ENCODE measurements around the gene DICER1.

The DICER1 gene

GRCh38 chr14:95064256-95064655, 93.1 kb downstream of the DICER1 start:
- no peaks in the 10 kb centered on the region for H3K36me3 Mint-ChIP-seq
- H3K27me3 Mint-ChIP-seq: peaks cover 18% of the 10 kb centered on the region
- H3K4me1 Mint-ChIP-seq: peaks cover 3% of the 10 kb centered on the region
- H3K9me3 Mint-ChIP-seq: peaks cover 4% of the 10 kb centered on the region
- CTCF ChIA-PET: no interaction called here
- no peak for DNase-seq
- no peak overlapping the region for H3K4me3 Mint-ChIP-seq
- H3K27ac Mint-ChIP-seq: no peak overlapping the region

GRCh38 chr14:95063391-95063790, 93.9 kb downstream of the DICER1 start:
- no peak overlapping the region for H3K27ac Mint-ChIP-seq
- peaks cover 11% of the 10 kb centered on the region for H3K27me3 Mint-ChIP-seq
- peaks cover 11% of the 10 kb centered on the region for H3K4me1 Mint-ChIP-seq
- no peaks in the 10 kb centered on the region for H3K36me3 Mint-ChIP-seq
- H3K4me3 Mint-ChIP-seq: no peak overlapping the region
- H3K9me3 Mint-ChIP-seq: peaks cover 3% of the 10 kb centered on the region
- CTCF ChIA-PET: no interaction called here
- DNase-seq: no peak

DNA sequence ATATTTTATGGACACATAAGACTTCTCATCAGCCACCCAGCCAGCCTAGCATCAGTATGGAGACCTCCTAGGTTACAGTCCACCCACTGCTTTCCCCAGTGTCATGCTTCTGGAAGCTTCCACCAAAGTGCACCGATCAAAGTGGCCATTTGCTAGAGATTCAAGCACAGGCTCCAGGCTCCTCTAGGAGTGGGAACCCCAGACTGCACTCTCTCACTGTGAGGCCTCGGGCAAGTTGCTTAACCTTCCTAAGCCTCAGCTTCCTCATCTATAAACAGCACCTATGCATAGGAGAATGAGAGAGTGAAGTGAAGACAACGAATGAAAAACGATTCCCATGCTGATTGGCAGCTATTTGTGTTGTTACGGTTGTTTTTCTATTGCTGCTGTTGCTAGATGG, 94.4 kb downstream of the DICER1 start:
- CTCF ChIA-PET: no interaction called here
- Mint-ChIP-seq H3K36me3 (no peaks in the 10 kb centered on the region), H3K4me1 (peaks cover 15% of the 10 kb centered on the region), H3K9me3 (peaks cover 3% of the 10 kb centered on the region), H3K4me3 (no peak overlapping the region), H3K27ac (no peak overlapping the region), H3K27me3 (peaks cover 8% of the 10 kb centered on the region)
- no peak for DNase-seq

DNA sequence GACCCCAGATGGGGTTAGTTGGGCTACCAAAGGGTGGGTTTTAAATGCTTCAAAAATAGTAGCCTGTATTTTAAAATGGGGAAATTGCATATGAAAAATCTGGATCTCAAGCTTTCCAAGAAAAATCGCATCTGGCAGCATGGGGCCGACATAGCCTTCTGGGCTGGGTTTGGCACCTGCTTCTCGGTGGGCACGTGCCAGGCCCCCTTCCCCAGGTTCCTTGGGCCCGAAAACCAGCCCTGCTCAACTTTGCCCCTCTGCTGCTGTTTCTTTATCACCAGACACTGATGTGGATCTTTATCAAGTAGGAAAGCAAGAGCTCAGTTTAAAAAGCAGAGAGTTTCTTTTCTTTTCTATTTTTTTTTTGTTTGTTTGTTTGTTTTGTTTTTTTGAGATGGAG, 95.1 kb downstream of the DICER1 start:
- CTCF ChIA-PET: no interaction called here

DNA sequence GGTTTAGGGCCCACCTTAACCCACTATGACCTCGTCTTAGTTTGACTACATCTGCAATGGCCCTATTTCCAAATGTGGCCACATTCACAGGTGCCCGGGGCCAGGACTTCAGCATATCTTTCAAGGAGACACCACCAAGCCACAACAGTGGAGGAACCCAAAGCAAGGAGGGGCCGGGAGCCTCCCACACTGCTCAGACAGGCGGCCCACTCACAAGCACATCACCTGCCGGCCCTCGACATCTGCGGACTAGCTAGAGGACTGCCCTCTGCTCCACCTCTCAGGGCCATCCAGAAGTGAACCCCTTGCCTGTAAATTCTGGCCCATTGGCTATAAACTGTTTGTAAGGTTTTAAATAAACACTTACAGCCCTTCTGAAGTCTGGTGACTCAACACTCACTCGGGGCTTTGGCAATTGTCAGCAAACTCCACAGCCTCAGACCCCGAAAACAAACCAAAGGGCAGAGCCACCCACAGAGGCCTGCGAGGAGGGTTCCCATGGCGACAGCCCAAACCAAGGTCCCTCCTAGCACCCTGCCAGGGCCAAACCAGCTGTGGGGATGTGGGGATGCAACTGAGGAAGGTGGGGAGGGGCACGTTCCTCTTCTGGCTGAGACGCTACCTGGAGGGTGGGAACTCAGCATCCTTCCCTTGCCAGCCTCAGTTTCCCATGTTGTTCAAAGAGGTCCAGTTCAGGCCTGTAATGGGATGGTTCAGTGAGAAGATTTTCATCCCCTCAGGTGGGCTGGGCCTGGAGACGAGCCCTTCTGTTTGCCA, 95.8 kb downstream of the DICER1 start:
- CTCF ChIA-PET: no interaction called here
- H3K4me3 Mint-ChIP-seq: no peak overlapping the region
- H3K27ac Mint-ChIP-seq: no peak overlapping the region
- H3K9me3 Mint-ChIP-seq: peaks cover 3% of the 10 kb centered on the region
- no peak for DNase-seq
- H3K27me3 Mint-ChIP-seq: peaks cover 5% of the 10 kb centered on the region
- H3K36me3 Mint-ChIP-seq: no peaks in the 10 kb centered on the region
- H3K4me1 Mint-ChIP-seq: peaks cover 19% of the 10 kb centered on the region

More for the DNA sequence above, 95.1 kb downstream of the DICER1 start:
- Mint-ChIP-seq H3K27me3 (peaks cover 5% of the 10 kb centered on the region), H3K36me3 (no peaks in the 10 kb centered on the region), H3K9me3 (peaks cover 3% of the 10 kb centered on the region), H3K4me1 (peaks cover 19% of the 10 kb centered on the region), H3K4me3 (no peak overlapping the region), H3K27ac (no peak overlapping the region)
- no peak for DNase-seq

DNA sequence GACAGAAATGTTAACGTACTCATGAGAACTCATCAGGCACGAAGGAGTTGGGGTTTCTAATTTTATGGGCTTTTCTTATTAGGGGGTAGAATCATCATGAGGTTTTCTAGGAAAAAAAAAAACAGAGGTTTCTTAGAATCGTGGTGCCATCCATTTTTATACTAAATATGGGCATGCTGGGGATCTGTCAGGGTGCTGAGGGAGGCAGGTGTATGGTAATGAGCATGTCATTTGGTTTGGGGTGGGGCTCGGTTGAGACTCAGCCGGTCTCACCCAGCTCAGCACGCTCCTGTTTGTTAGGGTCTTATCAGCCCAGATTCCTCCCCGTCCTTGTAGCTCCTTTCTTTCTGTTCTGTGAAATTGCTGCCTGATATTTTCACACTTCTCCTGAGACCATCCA, 98.2 kb downstream of the DICER1 start:
- CTCF ChIA-PET: no interaction called here
- H3K4me3 Mint-ChIP-seq: no peak overlapping the region
- no peaks in the 10 kb centered on the region for H3K36me3 Mint-ChIP-seq
- H3K9me3 Mint-ChIP-seq: peaks cover 3% of the 10 kb centered on the region
- H3K4me1 Mint-ChIP-seq: peaks cover 19% of the 10 kb centered on the region
- H3K27me3 Mint-ChIP-seq: no peaks in the 10 kb centered on the region
- peak overlapping the region; percentile 91 for H3K27ac Mint-ChIP-seq
- peak; percentile 43 for DNase-seq

DNA sequence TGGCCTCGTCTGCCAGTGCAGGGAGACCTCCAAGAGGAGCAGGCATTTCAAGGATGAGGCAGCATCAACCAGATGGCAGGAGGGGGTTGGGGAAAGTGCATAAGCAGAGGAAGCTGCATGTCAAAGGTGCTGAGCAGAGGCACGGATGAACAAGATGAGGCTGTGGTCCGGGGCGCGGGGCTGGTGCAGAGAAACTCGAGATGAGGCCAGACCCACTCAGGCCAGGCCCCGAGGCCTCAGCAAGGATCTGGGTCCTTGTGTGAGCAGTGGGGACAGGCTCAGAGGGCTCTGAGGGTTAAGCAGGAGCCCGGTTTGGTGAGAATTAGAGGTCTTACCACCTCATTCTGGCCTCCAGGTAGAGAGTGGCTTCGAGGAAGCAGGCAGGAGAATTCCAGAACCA, 98.8 kb downstream of the DICER1 start:
- Mint-ChIP-seq H3K36me3 (no peaks in the 10 kb centered on the region), H3K9me3 (peaks cover 3% of the 10 kb centered on the region), H3K27ac (peak overlapping the region; percentile 91), H3K27me3 (no peaks in the 10 kb centered on the region), H3K4me3 (no peak overlapping the region), H3K4me1 (peaks cover 19% of the 10 kb centered on the region)
- CTCF ChIA-PET: no interaction called here
- no peak for DNase-seq

- no peak overlapping the region for H3K27ac Mint-ChIP-seq
- H3K9me3 Mint-ChIP-seq: no peaks in the 10 kb centered on the region
- H3K27me3 Mint-ChIP-seq: no peaks in the 10 kb centered on the region
- CTCF ChIA-PET: no interaction called here
- H3K4me3 Mint-ChIP-seq: no peak overlapping the region
- peaks cover 19% of the 10 kb centered on the region for H3K4me1 Mint-ChIP-seq
- no peaks in the 10 kb centered on the region for H3K36me3 Mint-ChIP-seq
- no peak for DNase-seq
Observed at GRCh38 chr14:95057851-95058250, 99.5 kb downstream of the DICER1 start.

DNA sequence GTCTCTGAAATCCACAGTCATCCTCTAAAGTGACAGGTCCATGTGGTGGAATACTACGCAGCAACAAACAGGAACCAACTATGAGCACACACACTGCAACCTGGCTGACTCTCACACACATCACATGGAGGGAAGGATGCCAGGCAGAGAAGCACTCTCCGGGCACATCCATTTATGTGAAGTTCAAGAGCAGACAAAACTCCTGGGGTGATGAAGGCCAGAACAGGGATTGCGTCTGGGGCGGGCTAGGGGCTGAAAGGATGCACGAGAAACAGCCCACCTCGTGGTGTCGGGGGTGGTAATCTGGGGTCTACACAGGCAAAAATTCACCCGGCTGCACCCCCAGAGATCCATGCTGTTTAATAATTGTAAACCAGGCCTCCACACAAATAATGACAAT, 100.2 kb downstream of the DICER1 start:
- peaks cover 19% of the 10 kb centered on the region for H3K4me1 Mint-ChIP-seq
- H3K27ac Mint-ChIP-seq: no peak overlapping the region
- no peaks in the 10 kb centered on the region for H3K9me3 Mint-ChIP-seq
- no peaks in the 10 kb centered on the region for H3K36me3 Mint-ChIP-seq
- H3K27me3 Mint-ChIP-seq: no peaks in the 10 kb centered on the region
- H3K4me3 Mint-ChIP-seq: no peak overlapping the region
- DNase-seq: no peak
- CTCF ChIA-PET: no interaction called here

DNA sequence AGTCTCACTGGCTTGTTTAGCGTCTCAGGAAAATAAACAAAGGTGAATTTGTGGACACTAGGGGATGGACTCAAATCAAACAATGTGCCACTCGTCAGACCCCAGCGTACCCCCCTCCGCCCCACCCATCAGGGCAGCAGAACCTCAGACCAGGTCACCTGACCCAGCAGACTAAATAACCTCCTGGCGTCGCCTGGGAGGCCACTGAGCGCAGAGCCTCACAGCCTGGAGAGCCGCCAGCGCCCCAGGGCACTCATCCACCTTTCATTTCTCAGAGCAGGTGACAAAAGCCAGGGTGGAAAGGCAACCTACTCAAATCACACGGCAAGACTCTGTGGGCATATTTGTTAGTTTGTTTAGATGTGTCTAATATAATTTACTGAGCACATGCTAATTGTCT, 100.9 kb downstream of the DICER1 start:
- CTCF ChIA-PET: no interaction called here
- Mint-ChIP-seq H3K36me3 (no peaks in the 10 kb centered on the region), H3K27ac (no peak overlapping the region), H3K4me3 (no peak overlapping the region), H3K9me3 (no peaks in the 10 kb centered on the region), H3K27me3 (no peaks in the 10 kb centered on the region), H3K4me1 (peaks cover 19% of the 10 kb centered on the region)
- no peak for DNase-seq

GRCh38 chr14:95055318-95055717, 102.0 kb downstream of the DICER1 start:
- H3K27me3 Mint-ChIP-seq: peaks cover 3% of the 10 kb centered on the region
- CTCF ChIA-PET: no interaction called here
- DNase-seq: peak; percentile 15
- H3K27ac Mint-ChIP-seq: no peak overlapping the region
- H3K36me3 Mint-ChIP-seq: no peaks in the 10 kb centered on the region
- H3K9me3 Mint-ChIP-seq: no peaks in the 10 kb centered on the region
- H3K4me3 Mint-ChIP-seq: no peak overlapping the region
- H3K4me1 Mint-ChIP-seq: peaks cover 19% of the 10 kb centered on the region

DNA sequence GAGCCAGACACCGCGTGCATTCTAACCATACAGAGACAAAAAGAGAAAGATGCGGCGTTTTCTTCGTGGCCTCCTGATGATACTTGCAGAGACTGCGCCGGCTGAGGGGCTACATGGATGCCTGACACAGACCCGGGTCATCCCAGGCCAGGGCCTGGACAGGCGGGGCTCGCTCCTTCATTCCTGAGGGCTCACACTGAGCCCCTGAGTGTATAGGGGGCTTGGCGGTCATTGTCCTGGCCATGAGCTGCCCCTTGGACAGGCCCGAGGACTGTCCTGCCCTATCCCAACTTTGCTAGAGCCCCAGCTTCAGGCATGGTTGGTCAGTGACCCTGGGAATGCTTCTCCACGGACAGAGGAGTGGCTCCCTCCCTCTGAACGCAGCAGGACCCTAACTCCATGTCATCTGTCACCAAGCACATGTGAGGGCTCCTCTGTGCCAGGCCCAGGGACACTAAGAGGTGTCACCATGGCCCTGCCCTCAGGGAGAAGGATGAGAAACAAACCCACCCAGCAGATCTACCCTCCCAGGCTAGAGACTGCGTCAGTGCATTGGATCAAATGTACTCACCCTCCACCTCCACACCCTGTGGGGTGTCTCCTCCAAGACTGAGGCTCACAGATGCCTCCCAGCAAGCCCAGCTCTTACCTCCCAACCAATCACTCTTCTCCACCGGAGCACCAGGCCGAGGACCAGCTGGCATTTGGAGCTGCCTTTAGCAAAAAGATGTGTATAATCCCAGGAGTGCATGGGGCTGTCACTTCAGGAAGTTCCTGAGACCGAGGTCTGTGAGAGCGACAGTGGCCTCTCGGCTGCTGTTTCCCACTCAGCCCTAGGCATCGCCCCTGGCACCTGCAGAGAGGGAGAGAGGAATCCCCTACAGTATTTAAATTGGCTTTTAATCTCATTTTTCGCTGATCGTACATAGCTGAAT, 102.7 kb downstream of the DICER1 start:
- H3K4me1 Mint-ChIP-seq: peaks cover 19% of the 10 kb centered on the region
- DNase-seq: peak; percentile 7
- no peak overlapping the region for H3K27ac Mint-ChIP-seq
- H3K9me3 Mint-ChIP-seq: no peaks in the 10 kb centered on the region
- peaks cover 8% of the 10 kb centered on the region for H3K27me3 Mint-ChIP-seq
- CTCF ChIA-PET: no interaction called here
- H3K4me3 Mint-ChIP-seq: no peak overlapping the region
- no peaks in the 10 kb centered on the region for H3K36me3 Mint-ChIP-seq

DNA sequence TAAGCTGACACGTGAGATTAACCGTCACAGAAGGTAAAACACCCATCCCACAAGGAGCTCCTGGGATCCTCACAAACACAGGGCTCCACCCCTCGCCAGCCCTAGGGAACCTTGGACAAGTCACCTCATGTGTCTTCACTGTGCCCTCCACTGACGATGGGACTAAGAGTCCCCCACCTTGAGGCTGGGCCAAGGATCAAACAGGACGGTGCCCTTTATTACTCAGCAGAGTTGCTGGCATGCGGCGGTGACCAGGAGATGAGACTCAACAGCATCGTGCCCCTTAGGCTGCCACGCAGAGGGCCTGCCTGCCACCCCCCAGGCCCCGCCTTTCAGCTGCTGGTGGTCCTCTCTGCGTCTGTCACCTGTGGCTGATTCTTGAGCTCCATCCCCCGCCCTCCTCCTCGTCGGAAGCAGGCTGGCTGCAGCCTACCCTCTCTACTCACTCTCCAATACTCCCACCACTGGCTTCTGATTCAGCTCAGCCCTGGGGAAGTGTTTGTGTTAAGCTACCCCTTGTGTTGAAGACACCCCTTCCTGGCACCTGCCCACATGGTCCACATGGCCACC, 105.2 kb downstream of the DICER1 start:
- Mint-ChIP-seq H3K27ac (no peak overlapping the region), H3K4me1 (no peaks in the 10 kb centered on the region), H3K9me3 (no peaks in the 10 kb centered on the region), H3K27me3 (peaks cover 8% of the 10 kb centered on the region), H3K4me3 (no peak overlapping the region), H3K36me3 (no peaks in the 10 kb centered on the region)
- peak; percentile 9 for DNase-seq
- CTCF ChIA-PET: no interaction called here

- CTCF ChIA-PET: no interaction called here
- H3K4me1 Mint-ChIP-seq: no peaks in the 10 kb centered on the region
- H3K4me3 Mint-ChIP-seq: no peak overlapping the region
- no peak for DNase-seq
- no peak overlapping the region for H3K27ac Mint-ChIP-seq
- peaks cover 12% of the 10 kb centered on the region for H3K27me3 Mint-ChIP-seq
- H3K9me3 Mint-ChIP-seq: no peaks in the 10 kb centered on the region
- H3K36me3 Mint-ChIP-seq: no peaks in the 10 kb centered on the region
Observed at GRCh38 chr14:95049952-95050351, 107.4 kb downstream of the DICER1 start.

All from activated naive CD4-positive, alpha-beta T cell treated with anti-CD3 and anti-CD28 coated beads, Interleukin-2, amount 10 ng/mL, durations not matched to agents 7 days and 5 days (primary cell).